GM21390 (cell line): ENCODE measurements around the gene GHRH.

Experiments
- ATAC-seq: cut with Tn5 transposase; IDR thresholded peaks from one replicate; pipeline ENCODE4 v1.9.1; 2021; ENCODE audit not compliant: unreplicated experiment

The GHRH gene

GRCh38 chr20:37261714-37262113, at the start of gene GHRH:
TSS of gene GHRH (minus strand) at chr20:37261814. CDS start at chr20:37256889, 4,925 bp downstream.
- ATAC-seq = no peak

GRCh38 chr20:37310951-37311350, 49.3 kb upstream of the GHRH start:
- no peak for ATAC-seq

GRCh38 chr20:37309936-37310590, 48.4 kb upstream of the GHRH start:
- ATAC-seq = no peak

- no peak for ATAC-seq
Observed at GRCh38 chr20:37309290-37309689, 47.7 kb upstream of the GHRH start.

GRCh38 chr20:37308086-37309050, 46.8 kb upstream of the GHRH start:
- ATAC-seq = peak; percentile 88

GRCh38 chr20:37305839-37306238, 44.2 kb upstream of the GHRH start:
- ATAC-seq = no peak

- no peak for ATAC-seq
Observed at GRCh38 chr20:37305079-37305478, 43.5 kb upstream of the GHRH start.

GRCh38 chr20:37303637-37304036, 42.0 kb upstream of the GHRH start:
- no peak for ATAC-seq

- no peak for ATAC-seq
Observed at GRCh38 chr20:37302981-37303380, 41.4 kb upstream of the GHRH start.

- ATAC-seq = no peak
Observed at GRCh38 chr20:37301558-37301957, 39.9 kb upstream of the GHRH start.

- no peak for ATAC-seq
Observed at GRCh38 chr20:37301120-37301519, 39.5 kb upstream of the GHRH start.

GRCh38 chr20:37299718-37300528, 38.3 kb upstream of the GHRH start:
- no peak for ATAC-seq

GRCh38 chr20:37298190-37298939, 36.8 kb upstream of the GHRH start:
- ATAC-seq = no peak

- no peak for ATAC-seq
Observed at GRCh38 chr20:37297066-37297736, 35.6 kb upstream of the GHRH start.

- no peak for ATAC-seq
Observed at GRCh38 chr20:37296371-37296770, 34.8 kb upstream of the GHRH start.

- ATAC-seq = no peak
Observed at GRCh38 chr20:37295595-37295994, 34.0 kb upstream of the GHRH start.

GRCh38 chr20:37295001-37295400, 33.4 kb upstream of the GHRH start:
- no peak for ATAC-seq

- ATAC-seq = no peak
Observed at GRCh38 chr20:37294262-37294981, 32.8 kb upstream of the GHRH start.

- no peak for ATAC-seq
Observed at GRCh38 chr20:37293301-37293943, 31.8 kb upstream of the GHRH start.
